ENCODE data around the gene PTPN6.
"Not testable (repeated sequence)": the region's sequence is repeated elsewhere in the genome, so short reads cannot be mapped to it uniquely, and the experiment has no call there.

PTPN6 gene

GRCh38 chr12:6904280-6905276 lies 46.6 kb upstream of the PTPN6 start, which contains the start of gene LRRC23:
Gene LRRC23, plus strand, starts transcription at chr12:6904822. Its CDS starts 812 bp downstream, at chr12:6905634.
- H3K4ac ChIP-seq (ENCODE audit: low read depth in 1 of 2, low read length in 2 of 2) = peak within 1 kb of the TSS in 1 of 2 experiments; percentile 5
- H3K9ac ChIP-seq (ENCODE audit: low read length) = peak within 1 kb of the TSS; percentile 93
- no peak within 1 kb of the TSS for H4K91ac ChIP-seq (ENCODE audit: low read length)
- peak within 1 kb of the TSS; percentile 54 for H3K4me2 ChIP-seq (ENCODE audit: low read length, poor library complexity, severe bottlenecking)
- peak within 1 kb of the TSS in 1 of 2 experiments; percentile 67 for H2BK12ac ChIP-seq (ENCODE audit: low read length in 2 of 2)
- H3K23ac ChIP-seq (ENCODE audit: low read length in 2 of 2) = peak within 1 kb of the TSS in 1 of 2 experiments; percentile 9
- H4K8ac ChIP-seq (ENCODE audit: low read length) = peak within 1 kb of the TSS; percentile 75
- peak within 1 kb of the TSS; percentile 9 for H2AK5ac ChIP-seq (ENCODE audit: low read length, severe bottlenecking)
- H2BK15ac ChIP-seq (ENCODE audit: low read depth, poor library complexity, severe bottlenecking) = no peak within 1 kb of the TSS
- DNase-seq = peak; percentile 97
- no peaks in the 10 kb centered on the region for H3K27me3 ChIP-seq (ENCODE audit: control insufficient read depth in 1 of 2, insufficient read depth in 1 of 2, low read length in 2 of 2)
- peaks cover 7% of the 10 kb centered on the region for H3K4me1 ChIP-seq (ENCODE audit: control insufficient read depth, insufficient read depth, low read depth, low read length)
- H3K79me1 ChIP-seq (replicated peaks; ENCODE audit: low read length, poor library complexity, severe bottlenecking) = no peaks in the 10 kb centered on the region
- no peaks in the 10 kb centered on the region for H3K9me3 ChIP-seq (ENCODE audit: control insufficient read depth, low read length)
- H2BK120ac ChIP-seq (ENCODE audit: low read depth, low read length) = no peak within 1 kb of the TSS
- H3K4me3 ChIP-seq (ENCODE audit: insufficient read depth in 1 of 2, low read depth in 1 of 2, low read length in 2 of 2) = peak within 1 kb of the TSS; percentile 79 to 91
- no peak within 1 kb of the TSS for H2BK5ac ChIP-seq (ENCODE audit: low read depth, low read length, poor library complexity, severe bottlenecking)
- H3K18ac ChIP-seq (ENCODE audit: low read depth in 1 of 2, low read length in 2 of 2) = peak within 1 kb of the TSS; percentile 37 to 94
- peak within 1 kb of the TSS in 1 of 2 experiments; percentile 94 for H3K14ac ChIP-seq (ENCODE audit: low read length in 2 of 2)
- H3K27ac ChIP-seq (ENCODE audit: low read length, poor library complexity, severe bottlenecking) = peak within 1 kb of the TSS; percentile 21
- peaks cover 3 to 19% of the 10 kb centered on the region in 2 experiments for H3K36me3 ChIP-seq (ENCODE audit: control insufficient read depth in 1 of 2, insufficient read depth in 2 of 2, low read depth in 1 of 2, low read length in 2 of 2)
- H2AFZ ChIP-seq (ENCODE audit: low read depth, low read length) = peak within 1 kb of the TSS; percentile 95
- WGBS = 7% methylated on average over 29 of the region's 34 CpGs

GRCh38 chr12:6905414-6906040 lies 45.6 kb upstream of the PTPN6 start:
- peak overlapping the region in 1 of 2 experiments; percentile 5 for H3K4ac ChIP-seq (ENCODE audit: low read depth in 1 of 2, low read length in 2 of 2)
- H3K9ac ChIP-seq (ENCODE audit: low read length) = peak overlapping the region; percentile 93
- H2BK5ac ChIP-seq (ENCODE audit: low read depth, low read length, poor library complexity, severe bottlenecking) = no peak overlapping the region
- H2BK15ac ChIP-seq (ENCODE audit: low read depth, poor library complexity, severe bottlenecking) = no peak overlapping the region
- peaks cover 3 to 19% of the 10 kb centered on the region in 2 experiments for H3K36me3 ChIP-seq (ENCODE audit: control insufficient read depth in 1 of 2, insufficient read depth in 2 of 2, low read depth in 1 of 2, low read length in 2 of 2)
- no peaks in the 10 kb centered on the region for H3K79me1 ChIP-seq (replicated peaks; ENCODE audit: low read length, poor library complexity, severe bottlenecking)
- H3K9me3 ChIP-seq (ENCODE audit: control insufficient read depth, low read length) = no peaks in the 10 kb centered on the region
- no peak overlapping the region for H3K14ac ChIP-seq (ENCODE audit: low read length in 2 of 2)
- peak overlapping the region; percentile 54 for H3K4me2 ChIP-seq (ENCODE audit: low read length, poor library complexity, severe bottlenecking)
- no peak overlapping the region for H3K23ac ChIP-seq (ENCODE audit: low read length in 2 of 2)
- H4K91ac ChIP-seq (ENCODE audit: low read length) = no peak overlapping the region
- H3K4me1 ChIP-seq (ENCODE audit: control insufficient read depth, insufficient read depth, low read depth, low read length) = peaks cover 7% of the 10 kb centered on the region
- H4K8ac ChIP-seq (ENCODE audit: low read length) = no peak overlapping the region
- H2AK5ac ChIP-seq (ENCODE audit: low read length, severe bottlenecking) = peak overlapping the region; percentile 9
- peak overlapping the region in 1 of 2 experiments; percentile 45 for H2BK12ac ChIP-seq (ENCODE audit: low read length in 2 of 2)
- peak overlapping the region; percentile 95 for H2AFZ ChIP-seq (ENCODE audit: low read depth, low read length)
- 68% methylated on average over 5 of the region's 5 CpGs for WGBS
- H3K4me3 ChIP-seq (ENCODE audit: insufficient read depth in 1 of 2, low read depth in 1 of 2, low read length in 2 of 2) = peak overlapping the region in 1 of 2 experiments; percentile 91
- no peak overlapping the region for H2BK120ac ChIP-seq (ENCODE audit: low read depth, low read length)
- no peak for DNase-seq
- H3K27ac ChIP-seq (ENCODE audit: low read length, poor library complexity, severe bottlenecking) = no peak overlapping the region
- peak overlapping the region in 1 of 2 experiments; percentile 94 for H3K18ac ChIP-seq (ENCODE audit: low read depth in 1 of 2, low read length in 2 of 2)
- no peaks in the 10 kb centered on the region for H3K27me3 ChIP-seq (ENCODE audit: control insufficient read depth in 1 of 2, insufficient read depth in 1 of 2, low read length in 2 of 2)

- not testable (repeated sequence) for H3K23ac ChIP-seq (ENCODE audit: low read length in 2 of 2); H2BK5ac ChIP-seq (ENCODE audit: low read depth, low read length, poor library complexity, severe bottlenecking); DNase-seq; H3K4me2 ChIP-seq (ENCODE audit: low read length, poor library complexity, severe bottlenecking); H3K9me3 ChIP-seq (ENCODE audit: control insufficient read depth, low read length); H3K14ac ChIP-seq (ENCODE audit: low read length in 2 of 2); H2AK5ac ChIP-seq (ENCODE audit: low read length, severe bottlenecking); H4K8ac ChIP-seq (ENCODE audit: low read length); H3K4me3 ChIP-seq (ENCODE audit: insufficient read depth in 1 of 2, low read depth in 1 of 2, low read length in 2 of 2); H2BK12ac ChIP-seq (ENCODE audit: low read length in 2 of 2); H3K4ac ChIP-seq (ENCODE audit: low read depth in 1 of 2, low read length in 2 of 2); H3K4me1 ChIP-seq (ENCODE audit: control insufficient read depth, insufficient read depth, low read depth, low read length); H3K79me1 ChIP-seq (replicated peaks; ENCODE audit: low read length, poor library complexity, severe bottlenecking); H3K9ac ChIP-seq (ENCODE audit: low read length); H2BK120ac ChIP-seq (ENCODE audit: low read depth, low read length); H4K91ac ChIP-seq (ENCODE audit: low read length); H3K27ac ChIP-seq (ENCODE audit: low read length, poor library complexity, severe bottlenecking); H2BK15ac ChIP-seq (ENCODE audit: low read depth, poor library complexity, severe bottlenecking); H2AFZ ChIP-seq (ENCODE audit: low read depth, low read length); H3K18ac ChIP-seq (ENCODE audit: low read depth in 1 of 2, low read length in 2 of 2)
- Histone ChIP-seq H3K36me3 (ENCODE audit: control insufficient read depth in 1 of 2, insufficient read depth in 2 of 2, low read depth in 1 of 2, low read length in 2 of 2) (peaks cover 3 to 19% of the 10 kb centered on the region in 2 experiments), H3K27me3 (ENCODE audit: control insufficient read depth in 1 of 2, insufficient read depth in 1 of 2, low read length in 2 of 2) (peaks cover 0 to 14% of the 10 kb centered on the region in 2 experiments)
- WGBS = 96% methylated on average over 11 of the region's 11 CpGs
Observed at GRCh38 chr12:6908141-6908540, 43.0 kb upstream of the PTPN6 start.
